ENCODE results near the gene CDH11. TPM values are rescaled to one million over a fixed set of nuclear protein-coding genes. Genes with fewer than 3 reads are reported as not detected.

The CDH11 gene
- total and polyA plus RNA-seq, 8 donors = 2.2 to 171 (median 15.2) TPM

GRCh38 chr16:65000654-65001053, 121.2 kb downstream of the CDH11 start:
- Histone ChIP-seq H3K4me1 (no peaks in the 10 kb centered on the region), H3K27me3 (no peaks in the 10 kb centered on the region), H3K4me3 (no peak overlapping the region), H3K36me3 (peaks cover 0 to 24% (median 14%) of the 10 kb centered on the region in 4 donors), H3K27ac (no peak overlapping the region), H3K9me3 (no peaks in the 10 kb centered on the region)
- intact Hi-C loops (cut with DNase I; ENCODE audit: low total_unique reads) = no loop called here
- 75 to 93% (median 91%) methylated on average over 3 of the region's 3 CpGs for WGBS, 5 donors
- no peak for TF ChIP-seq POLR2AphosphoS5 (IDR thresholded peaks at IDR 0.05)
- TF ChIP-seq EP300 (IDR thresholded peaks at IDR 0.05) = no peak
- TF ChIP-seq CTCF (IDR thresholded peaks at IDR 0.05) = no peak
- no peak for TF ChIP-seq POLR2A (IDR thresholded peaks at IDR 0.05)
- DNase-seq = no peak

GRCh38 chr16:64997751-64998150, 124.1 kb downstream of the CDH11 start:
- intact Hi-C loops (cut with DNase I; ENCODE audit: low total_unique reads) = no loop called here
- TF ChIP-seq EP300 (IDR thresholded peaks at IDR 0.05) (no peak), CTCF (IDR thresholded peaks at IDR 0.05) (no peak), POLR2A (IDR thresholded peaks at IDR 0.05) (no peak), POLR2AphosphoS5 (IDR thresholded peaks at IDR 0.05) (no peak)
- peaks cover 0 to 8% (median 6%) of the 10 kb centered on the region in 4 donors for H3K36me3 ChIP-seq

GRCh38 chr16:64997121-64997520, 124.7 kb downstream of the CDH11 start:
- DNase-seq = no peak
- intact Hi-C loops (cut with DNase I; ENCODE audit: low total_unique reads) = no loop called here
- Histone ChIP-seq H3K4me1 (no peaks in the 10 kb centered on the region), H3K27me3 (no peaks in the 10 kb centered on the region), H3K27ac (no peak overlapping the region), H3K36me3 (peaks cover 0 to 15% (median 8%) of the 10 kb centered on the region in 4 donors), H3K9me3 (no peaks in the 10 kb centered on the region), H3K4me3 (no peak overlapping the region)
- TF ChIP-seq CTCF (IDR thresholded peaks at IDR 0.05) (no peak), EP300 (IDR thresholded peaks at IDR 0.05) (no peak), POLR2AphosphoS5 (IDR thresholded peaks at IDR 0.05) (no peak), POLR2A (IDR thresholded peaks at IDR 0.05) (no peak)
- WGBS, 5 donors = 87 to 93% (median 91%) methylated on average over 9 of the region's 9 CpGs

More at GRCh38 chr16:64997751-64998150, 124.1 kb downstream of the CDH11 start:
- Histone ChIP-seq H3K4me1 (no peaks in the 10 kb centered on the region), H3K27ac (no peak overlapping the region), H3K4me3 (no peak overlapping the region), H3K9me3 (no peaks in the 10 kb centered on the region), H3K27me3 (no peaks in the 10 kb centered on the region)
- WGBS, 5 donors = 80 to 86% (median 84%) methylated on average over 2 of the region's 2 CpGs
- no peak for DNase-seq

- TF ChIP-seq EP300 (IDR thresholded peaks at IDR 0.05) = no peak
- TF ChIP-seq POLR2AphosphoS5 (IDR thresholded peaks at IDR 0.05) = no peak
- no peak for TF ChIP-seq POLR2A (IDR thresholded peaks at IDR 0.05)
- Histone ChIP-seq H3K4me3 (no peak overlapping the region), H3K27ac (no peak overlapping the region), H3K36me3 (peaks cover 0 to 20% (median 10%) of the 10 kb centered on the region in 4 donors), H3K4me1 (no peaks in the 10 kb centered on the region), H3K9me3 (no peaks in the 10 kb centered on the region), H3K27me3 (no peaks in the 10 kb centered on the region)
- WGBS, 5 donors = 55 to 75% (median 62%) methylated on average over 5 of the region's 5 CpGs
- DNase-seq = no peak
- intact Hi-C loops (cut with DNase I; ENCODE audit: low total_unique reads) = no loop called here
Observed at GRCh38 chr16:64996641-64997040, 125.2 kb downstream of the CDH11 start.

GRCh38 chr16:64993464-64993863, 128.4 kb downstream of the CDH11 start:
- H3K27ac ChIP-seq = no peak overlapping the region
- TF ChIP-seq CTCF (IDR thresholded peaks at IDR 0.05) = no peak
- TF ChIP-seq POLR2A (IDR thresholded peaks at IDR 0.05) = no peak
- no peak for TF ChIP-seq EP300 (IDR thresholded peaks at IDR 0.05)
- no peak for TF ChIP-seq POLR2AphosphoS5 (IDR thresholded peaks at IDR 0.05)
- intact Hi-C loops (cut with DNase I; ENCODE audit: low total_unique reads) = no loop called here
- H3K27me3 ChIP-seq = no peaks in the 10 kb centered on the region
- no peak overlapping the region for H3K4me3 ChIP-seq
- 40 to 50% (median 42%) methylated on average over 2 of the region's 2 CpGs for WGBS, 5 donors
- H3K9me3 ChIP-seq = no peaks in the 10 kb centered on the region
- no peaks in the 10 kb centered on the region for H3K4me1 ChIP-seq
- no peak for DNase-seq
- peaks cover 0 to 41% (median 16%) of the 10 kb centered on the region in 4 donors for H3K36me3 ChIP-seq

All from stomach (tissue), 9 donors.